ENCODE results near the gene SSTR4. TPM values are rescaled to one million over a fixed set of nuclear protein-coding genes. Genes with fewer than 3 reads are reported as not detected.

Gene SSTR4
- total RNA-seq, 1 experiment from 2014 or later, result not detected

GRCh38 chr20:23047001-23047737, 12.1 kb downstream of the SSTR4 start:
- H3K36me3 ChIP-seq (ENCODE audit: control insufficient read depth, insufficient read depth, low read length), result no peaks in the 10 kb centered on the region
- Mint-ChIP-seq H3K4me1 (ENCODE audit: low read depth, unreplicated experiment) (peaks cover 22% of the 10 kb centered on the region), H3K27me3 (ENCODE audit: insufficient read depth, unreplicated experiment) (no peaks in the 10 kb centered on the region), H3K36me3 (ENCODE audit: insufficient read depth, unreplicated experiment) (no peaks in the 10 kb centered on the region), H3K9me3 (ENCODE audit: unreplicated experiment) (no peaks in the 10 kb centered on the region), H3K27ac (ENCODE audit: unreplicated experiment) (no peak overlapping the region), H3K4me3 (ENCODE audit: unreplicated experiment) (no peak overlapping the region)
- no peaks in the 10 kb centered on the region for H3K9me3 ChIP-seq
- no peak overlapping the region for H3K4me3 ChIP-seq (ENCODE audit: low read depth, low read length)
- no TSS peak for BruUV-seq (replicated peaks)
- TF ChIP-seq CTCF (IDR thresholded peaks at IDR 0.05; ENCODE audit: insufficient read depth in 1 of 2, low read depth in 1 of 2, low read length in 1 of 2, severe bottlenecking in 1 of 2, unreplicated experiment in 1 of 2), result no peak
- no peaks in the 10 kb centered on the region for H3K27me3 ChIP-seq (replicated peaks; ENCODE audit: control insufficient read depth, insufficient read depth, low read length)
- ChIA-PET POLR2A (no interaction called here), CTCF (interaction anchor here (0.6 to 1.2 kb wide), 2 partner anchors 23 to 293 kb away, joined by 3 read pairs; no protein-coding TSS in a partner anchor)
- DNase-seq, result no peak
- intact Hi-C loops (cut with micrococcal nuclease; ENCODE audit: unreplicated experiment), result no loop called here
- peaks cover 16% of the 10 kb centered on the region for H3K4me1 ChIP-seq

- DNase-seq, result no peak
- ChIA-PET CTCF (interaction anchor here (0.6 kb wide), 1 partner anchor 293 kb away, joined by 3 read pairs; no protein-coding TSS in a partner anchor), POLR2A (no interaction called here)
- H3K27me3 Mint-ChIP-seq (ENCODE audit: insufficient read depth, unreplicated experiment), result no peaks in the 10 kb centered on the region
- no peak overlapping the region for H3K4me3 Mint-ChIP-seq (ENCODE audit: unreplicated experiment)
- H3K27ac Mint-ChIP-seq (ENCODE audit: unreplicated experiment), result no peak overlapping the region
- TF ChIP-seq CTCF (IDR thresholded peaks at IDR 0.05; ENCODE audit: insufficient read depth in 1 of 2, low read depth in 1 of 2, low read length in 1 of 2, severe bottlenecking in 1 of 2, unreplicated experiment in 1 of 2), result no peak
- H3K27me3 ChIP-seq (replicated peaks; ENCODE audit: control insufficient read depth, insufficient read depth, low read length), result no peaks in the 10 kb centered on the region
- intact Hi-C loops (cut with micrococcal nuclease; ENCODE audit: unreplicated experiment), result no loop called here
- H3K4me1 ChIP-seq, result peaks cover 20% of the 10 kb centered on the region
- H3K4me1 Mint-ChIP-seq (ENCODE audit: low read depth, unreplicated experiment), result peaks cover 29% of the 10 kb centered on the region
- no TSS peak for BruUV-seq (replicated peaks)
- H3K9me3 Mint-ChIP-seq (ENCODE audit: unreplicated experiment), result no peaks in the 10 kb centered on the region
- H3K36me3 ChIP-seq (ENCODE audit: control insufficient read depth, insufficient read depth, low read length), result no peaks in the 10 kb centered on the region
- H3K9me3 ChIP-seq, result no peaks in the 10 kb centered on the region
- no peaks in the 10 kb centered on the region for H3K36me3 Mint-ChIP-seq (ENCODE audit: insufficient read depth, unreplicated experiment)
- H3K4me3 ChIP-seq (ENCODE audit: low read depth, low read length), result no peak overlapping the region
Measured at GRCh38 chr20:23047738-23048214, 12.7 kb downstream of the SSTR4 start.

GRCh38 chr20:23048283-23049200, 13.4 kb downstream of the SSTR4 start:
- Histone ChIP-seq H3K4me3 (ENCODE audit: low read depth, low read length) (no peak overlapping the region), H3K9me3 (no peaks in the 10 kb centered on the region), H3K27me3 (replicated peaks; ENCODE audit: control insufficient read depth, insufficient read depth, low read length) (no peaks in the 10 kb centered on the region), H3K4me1 (peaks cover 26% of the 10 kb centered on the region), H3K36me3 (ENCODE audit: control insufficient read depth, insufficient read depth, low read length) (no peaks in the 10 kb centered on the region)
- H3K4me1 Mint-ChIP-seq (ENCODE audit: low read depth, unreplicated experiment), result peaks cover 35% of the 10 kb centered on the region
- H3K9me3 Mint-ChIP-seq (ENCODE audit: unreplicated experiment), result no peaks in the 10 kb centered on the region
- no peaks in the 10 kb centered on the region for H3K27me3 Mint-ChIP-seq (ENCODE audit: insufficient read depth, unreplicated experiment)
- no peak overlapping the region for H3K27ac Mint-ChIP-seq (ENCODE audit: unreplicated experiment)
- no peak for DNase-seq
- CTCF ChIA-PET, result no interaction called here
- POLR2A ChIA-PET, result no interaction called here
- no peak for TF ChIP-seq CTCF (IDR thresholded peaks at IDR 0.05; ENCODE audit: insufficient read depth in 1 of 2, low read depth in 1 of 2, low read length in 1 of 2, severe bottlenecking in 1 of 2, unreplicated experiment in 1 of 2)
- intact Hi-C loops (cut with micrococcal nuclease; ENCODE audit: unreplicated experiment), result no loop called here
- no peaks in the 10 kb centered on the region for H3K36me3 Mint-ChIP-seq (ENCODE audit: insufficient read depth, unreplicated experiment)
- no TSS peak for BruUV-seq (replicated peaks)
- no peak overlapping the region for H3K4me3 Mint-ChIP-seq (ENCODE audit: unreplicated experiment)

Data from Caco-2 (cell line).